ENCODE data around the gene TMEM45A. TPM values are rescaled to one million over a fixed set of nuclear protein-coding genes. Genes with fewer than 3 reads are reported as not detected.
A peak's percentile ranks its signal among the peaks of the same experiment; 100 is the strongest.

Gene TMEM45A
- total RNA-seq, 2 experiments from 2014 or later: 0.10 TPM; not detected in 1

- TF ChIP-seq EZH2phosphoT487 (IDR thresholded peaks at IDR 0.05; ENCODE audit: borderline replicate concordance, low read depth, low read length) (no peak), CTCF (conservative IDR thresholded peaks at IDR 0.05; ENCODE audit: low read length) (no peak)
- Histone ChIP-seq H3K4me3 (ENCODE audit: low read depth, low read length, poor library complexity, severe bottlenecking) (no peak overlapping the region), H3K27ac (ENCODE audit: low read depth, low read length, poor library complexity, severe bottlenecking) (no peak overlapping the region), H3K4me2 (ENCODE audit: low read length) (no peak overlapping the region), H4K20me1 (ENCODE audit: insufficient read depth, low read length) (no peaks in the 10 kb centered on the region), H3K9me3 (ENCODE audit: low read length) (no peaks in the 10 kb centered on the region), H3K9me2 (ENCODE audit: insufficient read depth, low read length) (no peaks in the 10 kb centered on the region), H3K36me3 (ENCODE audit: insufficient read depth, low read length) (no peaks in the 10 kb centered on the region), H3K79me2 (ENCODE audit: insufficient read depth, low read depth, low read length) (no peaks in the 10 kb centered on the region), H2AFZ (ENCODE audit: low read length) (no peak overlapping the region), H3K4me1 (ENCODE audit: insufficient read depth, low read length, poor library complexity, severe bottlenecking) (no peaks in the 10 kb centered on the region)
- no TSS peak for BruUV-seq (replicated peaks)
- no peak for DNase-seq (ENCODE audit: low spot score)
- ChIA-PET CTCF (ENCODE audit: unreplicated experiment) (no interaction called here), POLR2A (no interaction called here)
- intact Hi-C loops (cut with micrococcal nuclease; ENCODE audit: unreplicated experiment): no loop called here
Measured at GRCh38 chr3:100574536-100574935, 82.1 kb downstream of the TMEM45A start.

GRCh38 chr3:100575704-100576103 is 83.3 kb downstream of the TMEM45A start:
- no peaks in the 10 kb centered on the region for H3K79me2 ChIP-seq (ENCODE audit: insufficient read depth, low read depth, low read length)
- no peak for TF ChIP-seq EZH2phosphoT487 (IDR thresholded peaks at IDR 0.05; ENCODE audit: borderline replicate concordance, low read depth, low read length)
- TF ChIP-seq CTCF (conservative IDR thresholded peaks at IDR 0.05; ENCODE audit: low read length): no peak
- H2AFZ ChIP-seq (ENCODE audit: low read length): no peak overlapping the region
- H3K4me2 ChIP-seq (ENCODE audit: low read length): no peak overlapping the region
- no peaks in the 10 kb centered on the region for H4K20me1 ChIP-seq (ENCODE audit: insufficient read depth, low read length)
- no peak overlapping the region for H3K4me3 ChIP-seq (ENCODE audit: low read depth, low read length, poor library complexity, severe bottlenecking)
- H3K4me1 ChIP-seq (ENCODE audit: insufficient read depth, low read length, poor library complexity, severe bottlenecking): no peaks in the 10 kb centered on the region
- intact Hi-C loops (cut with micrococcal nuclease; ENCODE audit: unreplicated experiment): no loop called here
- ChIA-PET POLR2A (interaction anchor here (1.0 kb wide), 1 partner anchor 13 kb away, joined by 3 read pairs; no protein-coding TSS in a partner anchor), CTCF (ENCODE audit: unreplicated experiment) (no interaction called here)
- BruUV-seq (replicated peaks): no TSS peak
- DNase-seq (ENCODE audit: low spot score): no peak
- H3K27ac ChIP-seq (ENCODE audit: low read depth, low read length, poor library complexity, severe bottlenecking): no peak overlapping the region
- no peaks in the 10 kb centered on the region for H3K9me2 ChIP-seq (ENCODE audit: insufficient read depth, low read length)
- H3K9me3 ChIP-seq (ENCODE audit: low read length): no peaks in the 10 kb centered on the region
- no peaks in the 10 kb centered on the region for H3K36me3 ChIP-seq (ENCODE audit: insufficient read depth, low read length)

- Histone ChIP-seq H3K4me1 (ENCODE audit: insufficient read depth, low read length, poor library complexity, severe bottlenecking) (no peaks in the 10 kb centered on the region), H3K4me2 (ENCODE audit: low read length) (no peak overlapping the region), H3K27ac (ENCODE audit: low read depth, low read length, poor library complexity, severe bottlenecking) (no peak overlapping the region), H2AFZ (ENCODE audit: low read length) (no peak overlapping the region), H3K9me3 (ENCODE audit: low read length) (no peaks in the 10 kb centered on the region), H3K36me3 (ENCODE audit: insufficient read depth, low read length) (no peaks in the 10 kb centered on the region), H3K79me2 (ENCODE audit: insufficient read depth, low read depth, low read length) (no peaks in the 10 kb centered on the region), H3K4me3 (ENCODE audit: low read depth, low read length, poor library complexity, severe bottlenecking) (no peak overlapping the region), H4K20me1 (ENCODE audit: insufficient read depth, low read length) (no peaks in the 10 kb centered on the region), H3K9me2 (ENCODE audit: insufficient read depth, low read length) (no peaks in the 10 kb centered on the region)
- BruUV-seq (replicated peaks): no TSS peak
- TF ChIP-seq EZH2phosphoT487 (IDR thresholded peaks at IDR 0.05; ENCODE audit: borderline replicate concordance, low read depth, low read length): no peak
- TF ChIP-seq CTCF (conservative IDR thresholded peaks at IDR 0.05; ENCODE audit: low read length): 0 out of 2 replicates have a peak, but pooled peaks have one; percentile 10
- no peak for DNase-seq (ENCODE audit: low spot score)
- CTCF ChIA-PET (ENCODE audit: unreplicated experiment): no interaction called here
- intact Hi-C loops (cut with micrococcal nuclease; ENCODE audit: unreplicated experiment): no loop called here
- POLR2A ChIA-PET: interaction anchor here (0.7 to 0.9 kb wide), 2 partner anchors 14 to 746 kb away, joined by 3 read pairs; no protein-coding TSS in a partner anchor
Measured at GRCh38 chr3:100577382-100578008, 85.1 kb downstream of the TMEM45A start.

Measured in OCI-LY7 (cell line).